Stimulated activated CD4-positive, alpha-beta T cell treated with anti-CD3 and anti-CD28 coated beads, Interleukin-15, amount 100 ng/mL, for 24 hours (primary cell): ENCODE measurements around the gene GALR2.

ENCODE experiments used
- DNase-seq: peaks from one replicate; pipeline ENCODE4 v3.0.0-alpha.2; 2020

The GALR2 gene

GRCh38 chr17:76080768-76081287, 6.2 kb downstream of the GALR2 start:
- DNase-seq = peak; percentile 13

GRCh38 chr17:76081295-76082210, 7.0 kb downstream of the GALR2 start:
- no peak for DNase-seq

GRCh38 chr17:76082326-76083251, 8.0 kb downstream of the GALR2 start:
- DNase-seq = no peak

GRCh38 chr17:76083536-76084182, 9.1 kb downstream of the GALR2 start:
- DNase-seq = no peak

GRCh38 chr17:76085066-76085730, 10.6 kb downstream of the GALR2 start:
- DNase-seq = no peak

GRCh38 chr17:76085731-76086366, 11.3 kb downstream of the GALR2 start:
- no peak for DNase-seq

GRCh38 chr17:76086384-76086783, 11.8 kb downstream of the GALR2 start:
- DNase-seq = no peak

- no peak for DNase-seq
These were observed 12.9 kb downstream of the GALR2 start for GRCh38 chr17:76087531-76087930.

GRCh38 chr17:76088041-76088867, 13.7 kb downstream of the GALR2 start:
- DNase-seq = no peak

GRCh38 chr17:76088868-76089576, 14.4 kb downstream of the GALR2 start:
- DNase-seq = no peak

GRCh38 chr17:76089680-76090516, 15.3 kb downstream of the GALR2 start:
- no peak for DNase-seq

- no peak for DNase-seq
These were observed 16.0 kb downstream of the GALR2 start for GRCh38 chr17:76090517-76091129.

- DNase-seq = no peak
These were observed 17.1 kb downstream of the GALR2 start for GRCh38 chr17:76091526-76092286.

- no peak for DNase-seq
These were observed 18.2 kb downstream of the GALR2 start for GRCh38 chr17:76092526-76093413.

GRCh38 chr17:76094046-76094445, 19.5 kb downstream of the GALR2 start:
- DNase-seq = no peak

GRCh38 chr17:76095943-76096342, 21.4 kb downstream of the GALR2 start:
- no peak for DNase-seq
